Loucy (cell line): ENCODE measurements around the gene SOCS4.

Experiments used
- CTCF ChIP-seq: fragments of 200-600 bp; sonication (generic); conservative IDR thresholded peaks from 2 replicates; pipeline ENCODE4 v1.5.1; 2014; ENCODE audit warnings: mild to moderate bottlenecking, antibody characterized with exemption, low read length
- EZH2phosphoT487 ChIP-seq: fragments of 200-600 bp; IDR thresholded peaks from 2 replicates; pipeline ENCODE4 v1.6.1; 2018; ENCODE audit warnings: antibody characterized with exemption, mild to moderate bottlenecking, moderate library complexity, borderline replicate concordance

GRCh38 chr14:55019968-55020554 lies 7.0 kb upstream of the SOCS4 start:
- TF ChIP-seq EZH2phosphoT487 (no peak), CTCF (no peak)
